ENCODE measurements around the gene ZNRD2. TPM values are rescaled to one million over a fixed set of nuclear protein-coding genes. Genes with fewer than 3 reads are reported as not detected.
A peak's percentile ranks its signal among the peaks of the same experiment; 100 is the strongest.

The ZNRD2 gene
- total and polyA plus RNA-seq, 12 donors = 9.4 to 135 (median 56.0) TPM

DNA sequence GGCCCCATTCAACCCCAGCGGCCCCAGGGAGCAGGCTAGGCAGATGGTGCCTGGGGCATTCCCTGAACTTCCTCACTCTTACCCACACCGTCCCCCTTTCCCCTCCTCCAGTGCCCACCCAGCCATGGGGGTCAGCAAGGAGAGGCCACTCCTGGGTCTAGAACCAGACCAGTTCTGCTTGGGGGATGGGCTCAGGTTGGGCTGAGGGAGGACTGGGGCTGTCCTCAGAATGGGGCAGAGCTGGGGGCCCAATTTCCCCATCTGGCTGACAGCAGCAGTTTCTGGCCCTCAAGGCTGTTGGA is 33.0 kb upstream of the ZNRD2 start:
- H3K9me3 ChIP-seq (replicated peaks in 1 of 3) = no peaks in the 10 kb centered on the region
- H3K27ac ChIP-seq = peak overlapping the region in 1 of 5 donors; percentile 47
- no peak for DNase-seq
- H3K4me3 ChIP-seq = no peak overlapping the region
- H3K4me1 ChIP-seq (replicated peaks in 1 of 2) = peaks cover 20 to 26% of the 10 kb centered on the region in 2 donors
- H3K36me3 ChIP-seq (replicated peaks in 1 of 2) = peaks cover 0 to 43% of the 10 kb centered on the region in 2 donors
- H3K27me3 ChIP-seq = no peaks in the 10 kb centered on the region
- TF ChIP-seq CTCF (IDR thresholded peaks at IDR 0.05) (no peak), POLR2A (IDR thresholded peaks at IDR 0.05) (no peak)
- WGBS, 4 donors = 80 to 94% (median 86%) methylated on average over 1 to 2 of the region's 2 CpGs
- intact Hi-C loops (cut with DNase I) = no loop called here

DNA sequence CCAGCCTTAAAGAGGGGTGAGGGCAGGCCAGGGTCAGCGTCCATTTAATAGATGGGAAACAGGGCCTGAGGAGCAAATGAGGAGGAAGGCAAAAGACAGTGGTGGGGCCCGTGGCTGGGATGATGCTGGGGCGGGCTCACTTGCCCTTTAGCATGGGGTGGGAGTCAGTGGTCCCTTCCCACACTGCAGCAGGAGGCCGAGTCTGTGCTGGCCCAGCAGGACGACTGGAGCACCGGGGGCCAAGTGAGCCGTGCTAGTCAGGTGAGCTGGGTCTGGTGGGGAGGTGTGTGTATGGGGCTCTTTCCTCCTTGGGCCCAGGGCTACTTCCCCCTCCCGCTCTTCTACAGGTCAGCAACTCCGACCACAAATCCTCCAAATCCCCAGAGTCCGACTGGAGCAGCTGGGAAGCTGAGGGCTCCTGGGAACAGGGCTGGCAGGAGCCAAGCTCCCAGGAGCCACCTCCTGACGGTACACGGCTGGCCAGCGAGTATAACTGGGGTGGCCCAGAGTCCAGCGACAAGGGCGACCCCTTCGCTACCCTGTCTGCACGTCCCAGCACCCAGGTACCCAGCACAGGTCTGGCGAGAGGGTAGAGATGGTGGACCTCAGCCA is 32.6 kb upstream of the ZNRD2 start:
- peak in 2 of 7 donors; percentile 7 to 41 for DNase-seq
- peaks cover 0 to 38% of the 10 kb centered on the region in 2 donors for H3K36me3 ChIP-seq (replicated peaks in 1 of 2)
- H3K27ac ChIP-seq = peak overlapping the region in 1 of 5 donors; percentile 47

GRCh38 chr11:65538232-65538914 is 31.9 kb upstream of the ZNRD2 start:
- no peaks in the 10 kb centered on the region for H3K9me3 ChIP-seq (replicated peaks in 1 of 3)
- no peaks in the 10 kb centered on the region for H3K27me3 ChIP-seq
- H3K4me3 ChIP-seq = no peak overlapping the region
- intact Hi-C loops (cut with DNase I) = no loop called here
- WGBS, 4 donors = 68 to 87% (median 69%) methylated on average over 16 to 43 of the region's 43 CpGs
- peaks cover 20 to 26% of the 10 kb centered on the region in 2 donors for H3K4me1 ChIP-seq (replicated peaks in 1 of 2)
- peaks cover 0 to 31% of the 10 kb centered on the region in 2 donors for H3K36me3 ChIP-seq (replicated peaks in 1 of 2)
- TF ChIP-seq CTCF (IDR thresholded peaks at IDR 0.05) (no peak), POLR2A (IDR thresholded peaks at IDR 0.05) (no peak)
- H3K27ac ChIP-seq = peak overlapping the region in 1 of 5 donors; percentile 47
- peak in 3 of 7 donors; percentile 25 to 39 (median 37) for DNase-seq

More for the DNA sequence above, 32.6 kb upstream of the ZNRD2 start:
- 78 to 88% (median 82%) methylated on average over 9 to 18 of the region's 18 CpGs for WGBS, 4 donors
- Histone ChIP-seq H3K4me1 (replicated peaks in 1 of 2) (peaks cover 20 to 26% of the 10 kb centered on the region in 2 donors), H3K27me3 (no peaks in the 10 kb centered on the region), H3K9me3 (replicated peaks in 1 of 3) (no peaks in the 10 kb centered on the region), H3K4me3 (no peak overlapping the region)
- intact Hi-C loops (cut with DNase I) = no loop called here
- TF ChIP-seq POLR2A (IDR thresholded peaks at IDR 0.05) (no peak), CTCF (IDR thresholded peaks at IDR 0.05) (no peak)

- intact Hi-C loops (cut with DNase I) = no loop called here
- peak in 2 of 7 donors; percentile 27 to 35 for DNase-seq
- WGBS, 4 donors = 74 to 79% (median 78%) methylated on average over 18 to 92 of the region's 92 CpGs
- no peaks in the 10 kb centered on the region for H3K27me3 ChIP-seq
- peak overlapping the region in 4 of 5 donors; percentile 62 to 93 (median 87) for H3K27ac ChIP-seq
- H3K36me3 ChIP-seq (replicated peaks in 1 of 2) = peaks cover 0 to 29% of the 10 kb centered on the region in 2 donors
- no peak for TF ChIP-seq CTCF (IDR thresholded peaks at IDR 0.05)
- TF ChIP-seq POLR2A (IDR thresholded peaks at IDR 0.05) = no peak
- no peaks in the 10 kb centered on the region for H3K9me3 ChIP-seq (replicated peaks in 1 of 3)
- peaks cover 20 to 26% of the 10 kb centered on the region in 2 donors for H3K4me1 ChIP-seq (replicated peaks in 1 of 2)
- peak overlapping the region in 1 of 4 donors; percentile 58 for H3K4me3 ChIP-seq
Observed at GRCh38 chr11:65538915-65539743, 31.1 kb upstream of the ZNRD2 start.
